Measurements from ENCODE around the gene AGBL4. TPM values are rescaled to one million over a fixed set of nuclear protein-coding genes. Genes with fewer than 3 reads are reported as not detected.

Gene AGBL4
- total RNA-seq, 1 donor from 2014 or later, result 3.1 TPM

GRCh38 chr1:48898894-48899293 lies 1124.9 kb downstream of the AGBL4 start:
- no peak for DNase-seq (ENCODE audit: low spot score)

DNA sequence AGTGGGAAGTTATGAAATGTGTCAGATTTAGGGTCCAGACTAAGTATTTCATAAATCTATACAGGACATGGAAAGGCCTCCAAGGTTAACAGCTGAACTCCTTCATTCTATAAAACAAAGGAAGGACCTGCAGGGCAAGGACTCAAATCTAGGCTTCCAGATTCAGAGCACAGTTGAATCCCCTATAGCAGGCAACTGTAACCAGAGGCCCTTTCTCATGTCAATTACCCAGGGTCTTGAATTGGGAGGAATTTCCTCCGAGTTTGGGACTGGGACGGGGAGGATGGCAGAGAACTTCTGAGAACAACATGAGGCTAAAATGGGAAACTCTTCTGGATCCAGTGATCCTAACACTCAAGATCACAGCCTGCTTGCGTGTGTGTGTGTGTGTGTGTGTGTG lies 1134.1 kb downstream of the AGBL4 start:
- no peak for DNase-seq (ENCODE audit: low spot score)

GRCh38 chr1:48889082-48889481 lies 1134.7 kb downstream of the AGBL4 start:
- no peak for DNase-seq (ENCODE audit: low spot score)

- DNase-seq (ENCODE audit: low spot score), result no peak
These were observed 1136.0 kb downstream of the AGBL4 start for GRCh38 chr1:48887796-48888195.

GRCh38 chr1:48882020-48882419 lies 1141.7 kb downstream of the AGBL4 start:
- no peak for DNase-seq (ENCODE audit: low spot score)

GRCh38 chr1:48878191-48878940 lies 1145.4 kb downstream of the AGBL4 start:
- DNase-seq (ENCODE audit: low spot score), result peak; percentile 67

DNA sequence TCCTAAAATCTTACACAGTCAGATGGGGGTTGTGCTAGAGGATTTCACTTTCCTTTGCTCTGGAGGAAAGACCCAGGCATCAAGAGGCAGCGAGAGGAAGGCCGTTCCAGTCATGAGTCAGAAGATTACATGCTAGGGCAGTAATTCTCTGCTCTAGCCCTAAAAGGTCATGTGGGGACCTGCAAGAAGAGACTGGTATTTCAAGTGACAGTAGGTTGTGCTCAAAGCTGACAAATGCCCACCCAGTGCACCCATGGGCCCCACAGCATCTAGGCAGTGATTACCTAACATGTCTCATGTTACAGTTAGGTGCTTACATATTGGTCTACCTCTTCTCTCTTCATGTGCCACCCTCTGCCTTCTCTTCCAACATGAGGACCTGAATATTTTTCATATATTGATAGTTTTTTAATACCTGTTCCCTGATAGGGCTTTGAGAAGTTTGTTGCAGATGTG lies 1147.4 kb downstream of the AGBL4 start:
- DNase-seq (ENCODE audit: low spot score), result peak; percentile 92

GRCh38 chr1:48875552-48876329 lies 1148.0 kb downstream of the AGBL4 start:
- no peak for DNase-seq (ENCODE audit: low spot score)

DNA sequence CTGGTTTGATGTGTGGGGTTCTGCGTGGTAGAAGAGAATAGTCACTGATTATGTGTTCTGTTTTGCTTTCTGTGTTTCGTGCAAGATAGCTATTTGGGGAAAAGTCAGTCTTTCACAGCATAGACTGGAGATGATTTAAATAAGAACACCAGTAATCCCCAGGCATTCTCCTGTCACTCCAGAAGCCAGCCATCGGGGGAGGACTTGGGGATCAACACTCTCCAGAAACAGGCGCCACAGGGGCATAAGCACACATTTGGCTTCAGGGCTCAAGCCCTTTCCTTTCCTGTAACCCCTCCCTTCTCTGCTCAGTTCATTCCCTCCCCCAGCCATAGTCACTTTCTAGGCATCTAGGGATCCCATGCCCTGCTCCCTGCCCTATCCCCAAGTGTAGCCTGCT lies 1149.8 kb downstream of the AGBL4 start:
- DNase-seq (ENCODE audit: low spot score), result peak; percentile 89

DNA sequence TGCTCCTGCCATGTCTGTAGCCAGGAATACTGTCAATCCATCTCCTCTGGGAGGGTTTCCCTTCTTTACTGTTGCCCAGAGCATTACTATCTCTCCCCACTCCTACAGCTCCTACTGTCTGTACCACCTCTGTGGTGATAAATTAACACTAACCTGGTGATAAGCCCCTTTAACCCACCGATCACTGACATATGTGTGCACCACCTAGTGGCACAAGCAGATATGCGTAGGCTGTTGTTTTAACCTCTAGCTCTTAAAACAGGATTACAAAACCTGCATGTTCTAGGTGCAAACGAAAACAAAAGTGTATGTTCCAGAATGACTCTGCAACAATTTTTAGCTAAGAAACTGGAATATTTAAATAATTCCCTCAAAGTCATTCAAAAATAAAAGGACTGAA lies 1153.2 kb downstream of the AGBL4 start:
- DNase-seq (ENCODE audit: low spot score), result no peak

DNA sequence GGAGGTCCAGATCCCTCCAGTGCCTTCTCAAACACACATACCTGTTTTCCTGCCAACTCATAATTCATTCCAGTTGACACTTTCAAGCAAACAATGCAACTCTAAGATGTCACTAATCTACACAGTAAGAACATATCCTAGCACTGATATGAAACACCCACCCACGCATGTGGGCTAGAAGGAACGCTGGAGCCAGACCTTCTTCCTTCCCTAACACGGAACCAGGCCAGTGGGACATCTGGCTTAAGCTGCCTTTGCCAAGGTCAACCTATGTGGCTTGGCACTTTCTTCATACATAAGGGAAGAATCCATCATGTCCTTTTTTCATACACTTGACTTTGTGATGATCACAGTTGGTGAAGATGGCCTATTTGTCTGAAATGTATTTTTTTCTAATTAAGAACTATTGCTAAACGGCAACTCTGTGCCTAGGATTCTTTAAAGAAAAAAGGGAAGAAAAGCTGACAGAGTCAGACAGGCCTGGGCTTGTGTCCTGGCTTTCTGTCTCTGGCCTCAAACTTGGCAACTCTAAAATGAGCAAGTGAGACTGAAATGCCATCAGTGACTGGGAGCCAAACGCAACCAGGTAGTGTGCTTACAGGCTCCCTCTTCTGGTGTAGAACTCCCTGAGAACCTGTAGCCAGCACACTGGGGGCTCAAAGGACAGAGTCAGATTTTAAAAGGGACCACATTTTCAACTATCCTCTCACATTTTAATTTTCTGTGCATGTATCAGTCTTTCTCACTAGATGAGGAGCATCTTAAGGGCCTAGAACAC lies 1154.4 kb downstream of the AGBL4 start:
- no peak for DNase-seq (ENCODE audit: low spot score)

DNA sequence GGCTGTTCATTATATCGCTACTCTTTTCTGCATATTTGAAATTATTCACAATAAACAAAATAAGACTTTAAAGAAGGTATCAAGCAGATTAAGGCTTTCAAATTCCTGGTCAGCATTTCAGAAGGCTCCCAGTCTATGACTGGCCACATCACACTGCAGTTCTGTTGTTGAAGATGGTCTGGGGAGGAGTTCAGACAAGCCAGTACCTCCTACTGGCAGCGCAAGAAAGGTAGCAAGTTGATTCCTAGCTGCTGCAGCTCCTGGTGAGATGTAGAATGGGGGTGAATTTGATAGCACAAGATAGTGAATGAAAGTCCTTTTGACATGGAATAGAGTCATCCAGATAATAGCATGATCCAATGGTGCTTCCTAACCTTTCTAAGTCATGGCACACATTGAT lies 1158.8 kb downstream of the AGBL4 start:
- no peak for DNase-seq (ENCODE audit: low spot score)

DNA sequence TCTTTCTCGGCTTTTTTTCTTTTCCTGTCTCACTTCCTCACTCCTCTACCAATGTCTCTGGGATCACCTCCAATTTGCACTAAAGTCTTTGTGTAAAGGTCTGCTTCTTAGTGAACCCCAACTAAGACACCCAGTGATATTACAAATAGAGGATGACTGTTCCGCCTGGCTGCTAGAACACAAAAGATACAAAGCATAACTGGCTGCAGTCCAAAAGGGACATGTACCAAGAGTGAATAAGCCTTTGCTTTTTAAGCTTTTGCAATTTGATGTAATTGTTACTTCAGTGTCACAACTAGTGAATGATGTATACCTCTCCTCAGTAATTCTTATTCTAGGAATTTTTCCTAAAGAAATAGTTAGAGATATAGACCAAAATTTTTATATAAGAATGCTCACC lies 1164.3 kb downstream of the AGBL4 start:
- DNase-seq (ENCODE audit: low spot score), result no peak

DNA sequence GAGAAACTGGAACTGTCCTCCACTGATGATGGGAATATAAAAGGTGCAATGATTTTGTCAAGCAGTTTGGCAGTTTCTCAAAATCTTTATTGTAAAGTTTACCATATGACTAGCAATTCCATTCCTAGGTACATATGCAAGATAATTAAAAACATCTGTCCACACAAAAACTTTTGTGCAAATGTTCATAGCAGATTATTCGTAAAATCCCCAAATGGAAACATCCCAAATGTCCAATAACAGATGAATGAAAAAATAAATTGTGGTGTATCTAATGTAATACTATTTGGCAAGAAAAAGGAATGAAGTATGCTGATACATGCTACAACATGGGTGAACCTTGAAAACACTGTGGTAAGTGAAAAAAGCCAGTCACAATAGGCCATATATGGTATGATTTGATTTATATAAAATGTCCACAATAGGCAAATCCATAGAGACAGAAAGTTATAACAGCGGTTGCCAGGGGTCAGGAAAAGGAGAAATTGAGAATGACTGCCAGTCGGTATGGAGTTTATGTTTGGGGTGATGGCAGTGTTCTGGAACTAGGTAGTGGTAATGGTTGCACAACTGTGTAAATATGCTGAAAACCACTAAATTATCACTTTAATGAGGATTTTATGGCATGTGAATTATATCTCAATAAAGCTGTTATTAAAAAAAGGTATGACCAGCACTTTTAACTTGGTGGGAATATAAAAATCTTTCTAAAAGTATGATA lies 1165.4 kb downstream of the AGBL4 start:
- DNase-seq (ENCODE audit: low spot score), result no peak

- no peak for DNase-seq (ENCODE audit: low spot score)
These were observed 1170.7 kb downstream of the AGBL4 start for GRCh38 chr1:48853006-48853405.

GRCh38 chr1:48851638-48852037 lies 1172.1 kb downstream of the AGBL4 start:
- peak; percentile 27 for DNase-seq (ENCODE audit: low spot score)

DNA sequence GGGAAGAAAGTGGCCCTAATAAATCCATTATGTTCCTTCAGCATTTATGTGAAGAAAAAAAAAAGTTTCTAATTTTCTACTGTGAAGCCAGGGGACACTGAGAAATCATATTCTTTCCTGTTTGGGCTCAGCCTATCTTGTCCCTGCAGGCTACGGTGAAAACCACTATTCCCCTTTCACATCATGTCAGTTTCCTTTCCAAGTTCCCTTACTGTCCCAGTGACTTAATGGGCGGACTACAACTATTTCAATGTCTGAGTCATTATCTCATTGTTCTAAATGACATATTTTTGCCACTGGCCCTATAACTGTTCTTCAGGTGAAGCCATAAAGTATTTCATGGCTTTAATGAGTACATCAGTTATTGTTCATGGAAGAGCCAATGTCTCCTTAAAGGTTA lies 1175.7 kb downstream of the AGBL4 start:
- DNase-seq (ENCODE audit: low spot score), result no peak

- peak; percentile 91 for DNase-seq (ENCODE audit: low spot score)
These were observed 1177.3 kb downstream of the AGBL4 start for GRCh38 chr1:48846441-48846840.

- DNase-seq (ENCODE audit: low spot score), result no peak
These were observed 1179.6 kb downstream of the AGBL4 start for GRCh38 chr1:48844187-48844586.

- peak; percentile 24 for DNase-seq (ENCODE audit: low spot score)
These were observed 1181.8 kb downstream of the AGBL4 start for GRCh38 chr1:48841966-48842365.

- peak; percentile 96 for DNase-seq (ENCODE audit: low spot score)
These were observed 1182.3 kb downstream of the AGBL4 start for GRCh38 chr1:48841461-48841860.
